SJSA1 (cell line): Measurements from ENCODE around the gene DPYSL4. TPM values are rescaled to one million over a fixed set of nuclear protein-coding genes. Genes with fewer than 3 reads are reported as not detected.

Experiments
- DNase-seq, 2 experiments: peaks; one replicate each; pipeline ENCODE4 v3.0.0-alpha.2; 2015 to 2020; ENCODE audit warnings: low spot score in 2 of 2, low read depth in 1 of 2
- H3K27ac ChIP-seq: fragments of 250-450 bp; sonication (Bioruptor Pico); 2 replicates; pipeline ENCODE4 v1.5.1; 2020; ENCODE audit warnings: mild to moderate bottlenecking, moderate library complexity
- H3K27me3 ChIP-seq: fragments of 250-450 bp; sonication (Bioruptor Pico); replicated peaks from 2 replicates; pipeline ENCODE4 v1.5.1; 2020; ENCODE audit warnings: mild to moderate bottlenecking, moderate library complexity
- H3K36me3 ChIP-seq: fragments of 250-450 bp; sonication (Bioruptor Pico); 2 replicates; pipeline ENCODE4 v1.5.1; 2020; ENCODE audit warnings: mild to moderate bottlenecking
- H3K4me1 ChIP-seq: fragments of 250-450 bp; sonication (Bioruptor Pico); replicated peaks from 2 replicates; pipeline ENCODE4 v1.6.1; 2021; ENCODE audit warnings: mild to moderate bottlenecking
- H3K4me3 ChIP-seq: fragments of 250-450 bp; sonication (Bioruptor Pico); 2 replicates; pipeline ENCODE4 v1.5.1; 2020; ENCODE audit warnings: mild to moderate bottlenecking
- H3K9me3 ChIP-seq: fragments of 250-450 bp; sonication (Bioruptor Pico); replicated peaks from 2 replicates; pipeline ENCODE4 v1.5.1; 2020; ENCODE audit warnings: mild to moderate bottlenecking
- total RNA-seq: library from RNA; depleted of rRNA; stranded (reverse); fragments of >200 nt; shearing (Covaris generic); gene quantifications from 2 replicates; pipeline ENCODE4 v1.2.3, GENCODE V29; 2014; rRNA removed

Gene DPYSL4
- total RNA-seq, 1 experiment from 2014 or later = 1.3 TPM

GRCh38 chr10:132249226-132249724 is 62.5 kb downstream of the DPYSL4 start:
- no peak for DNase-seq
- H3K27me3 ChIP-seq = no peaks in the 10 kb centered on the region
- H3K4me3 ChIP-seq = no peak overlapping the region
- no peaks in the 10 kb centered on the region for H3K36me3 ChIP-seq
- H3K27ac ChIP-seq = no peak overlapping the region
- H3K4me1 ChIP-seq = no peaks in the 10 kb centered on the region
- no peaks in the 10 kb centered on the region for H3K9me3 ChIP-seq

GRCh38 chr10:132249824-132250375 is 63.2 kb downstream of the DPYSL4 start:
- H3K4me1 ChIP-seq = no peaks in the 10 kb centered on the region
- H3K36me3 ChIP-seq = no peaks in the 10 kb centered on the region
- H3K27ac ChIP-seq = no peak overlapping the region
- H3K27me3 ChIP-seq = no peaks in the 10 kb centered on the region
- H3K4me3 ChIP-seq = no peak overlapping the region
- DNase-seq = no peak
- H3K9me3 ChIP-seq = no peaks in the 10 kb centered on the region

- no peaks in the 10 kb centered on the region for H3K4me1 ChIP-seq
- no peak overlapping the region for H3K4me3 ChIP-seq
- no peaks in the 10 kb centered on the region for H3K9me3 ChIP-seq
- H3K27ac ChIP-seq = no peak overlapping the region
- no peak for DNase-seq
- H3K36me3 ChIP-seq = no peaks in the 10 kb centered on the region
- no peaks in the 10 kb centered on the region for H3K27me3 ChIP-seq
These were observed 64.0 kb downstream of the DPYSL4 start for GRCh38 chr10:132250481-132251475.

- H3K27me3 ChIP-seq = no peaks in the 10 kb centered on the region
- no peak for DNase-seq
- H3K36me3 ChIP-seq = no peaks in the 10 kb centered on the region
- no peaks in the 10 kb centered on the region for H3K9me3 ChIP-seq
- H3K4me3 ChIP-seq = no peak overlapping the region
- H3K27ac ChIP-seq = no peak overlapping the region
- no peaks in the 10 kb centered on the region for H3K4me1 ChIP-seq
These were observed 65.2 kb downstream of the DPYSL4 start for GRCh38 chr10:132251928-132252327.

GRCh38 chr10:132252412-132252811 is 65.7 kb downstream of the DPYSL4 start:
- Histone ChIP-seq H3K36me3 (no peaks in the 10 kb centered on the region), H3K4me1 (no peaks in the 10 kb centered on the region), H3K9me3 (no peaks in the 10 kb centered on the region), H3K27ac (no peak overlapping the region), H3K27me3 (no peaks in the 10 kb centered on the region), H3K4me3 (no peak overlapping the region)
- DNase-seq = no peak

GRCh38 chr10:132253092-132253687 is 66.4 kb downstream of the DPYSL4 start:
- no peak overlapping the region for H3K27ac ChIP-seq
- H3K27me3 ChIP-seq = no peaks in the 10 kb centered on the region
- no peaks in the 10 kb centered on the region for H3K36me3 ChIP-seq
- no peak overlapping the region for H3K4me3 ChIP-seq
- no peaks in the 10 kb centered on the region for H3K9me3 ChIP-seq
- no peak for DNase-seq
- no peaks in the 10 kb centered on the region for H3K4me1 ChIP-seq

GRCh38 chr10:132254841-132255240 is 68.1 kb downstream of the DPYSL4 start:
- H3K4me1 ChIP-seq = no peaks in the 10 kb centered on the region
- H3K27ac ChIP-seq = no peak overlapping the region
- H3K9me3 ChIP-seq = no peaks in the 10 kb centered on the region
- H3K4me3 ChIP-seq = no peak overlapping the region
- no peaks in the 10 kb centered on the region for H3K36me3 ChIP-seq
- DNase-seq = no peak
- no peaks in the 10 kb centered on the region for H3K27me3 ChIP-seq

Other genes with a start within 250 kb of the DPYSL4 start
- gene BNIP3, start 205.0 kb upstream of the DPYSL4 start, total RNA-seq = 145 and 166 TPM in 2 replicates
- gene JAKMIP3, start 121.0 kb upstream of the DPYSL4 start, total RNA-seq = 0.16 and 0.75 TPM in 2 replicates
- 5.5 and 13.4 TPM in 2 replicates for gene STK32C, start 121.0 kb downstream of the DPYSL4 start, total RNA-seq
- 3.7 and 3.8 TPM in 2 replicates for gene LRRC27, start 145.2 kb downstream of the DPYSL4 start, total RNA-seq
- gene PWWP2B, start 210.3 kb downstream of the DPYSL4 start, total RNA-seq = 4.2 and 5.8 TPM in 2 replicates